ENCODE results near the gene OR2D3.

- TF ChIP-seq CTCF (IDR thresholded peaks at IDR 0.05 in 8 of 11, conservative IDR thresholded peaks at IDR 0.05 in 3 of 11) (no peak), POLR2AphosphoS5 (IDR thresholded peaks at IDR 0.05) (no peak)
Measured at GRCh38 chr11:6911378-6911777, 9.4 kb upstream of the OR2D3 start.

Measured in spleen (tissue), 7 donors.